ELR (cell line): ENCODE measurements around the gene DYNC2LI1.
A peak's percentile ranks its signal among the peaks of the same experiment; 100 is the strongest.

ENCODE experiments used
- DNase-seq: peaks from one replicate; pipeline ENCODE4 v3.0.0-alpha.2; 2015; ENCODE audit warnings: low read depth

Gene DYNC2LI1

GRCh38 chr2:43773876-43774613 lies at the start of gene DYNC2LI1:
DYNC2LI1 (plus strand) TSS chr2:43774039; CDS start chr2:43774139, 100 bp downstream.
- peak; percentile 92 for DNase-seq

- no peak for DNase-seq
Measured at GRCh38 chr2:43724728-43725526, 48.9 kb upstream of the DYNC2LI1 start.

- DNase-seq: no peak
Measured at GRCh38 chr2:43725711-43726246, 48.1 kb upstream of the DYNC2LI1 start.

GRCh38 chr2:43726961-43727633 lies 46.7 kb upstream of the DYNC2LI1 start:
- peak; percentile 62 for DNase-seq

- no peak for DNase-seq
Measured at GRCh38 chr2:43727634-43728014, 46.2 kb upstream of the DYNC2LI1 start.

- no peak for DNase-seq
Measured at GRCh38 chr2:43729491-43730174, 44.2 kb upstream of the DYNC2LI1 start.

GRCh38 chr2:43731211-43731610 lies 42.6 kb upstream of the DYNC2LI1 start:
- no peak for DNase-seq

GRCh38 chr2:43736637-43737036 lies 37.2 kb upstream of the DYNC2LI1 start:
- no peak for DNase-seq

- DNase-seq: peak; percentile 76
Measured at GRCh38 chr2:43737097-43737854, 36.6 kb upstream of the DYNC2LI1 start.

- no peak for DNase-seq
Measured at GRCh38 chr2:43737855-43738254, 36.0 kb upstream of the DYNC2LI1 start.

- no peak for DNase-seq
Measured at GRCh38 chr2:43738257-43738656, 35.6 kb upstream of the DYNC2LI1 start.

- no peak for DNase-seq
Measured at GRCh38 chr2:43743706-43744105, 30.1 kb upstream of the DYNC2LI1 start.

GRCh38 chr2:43745457-43745856 lies 28.4 kb upstream of the DYNC2LI1 start:
- no peak for DNase-seq

- no peak for DNase-seq
Measured at GRCh38 chr2:43748333-43748732, 25.5 kb upstream of the DYNC2LI1 start.

- no peak for DNase-seq
Measured at GRCh38 chr2:43749583-43749982, 24.3 kb upstream of the DYNC2LI1 start.

GRCh38 chr2:43751476-43751990 lies 22.3 kb upstream of the DYNC2LI1 start:
- DNase-seq: no peak

- no peak for DNase-seq
Measured at GRCh38 chr2:43752302-43752701, 21.5 kb upstream of the DYNC2LI1 start.

- no peak for DNase-seq
Measured at GRCh38 chr2:43754180-43754579, 19.7 kb upstream of the DYNC2LI1 start.

- peak; percentile 57 for DNase-seq
Measured at GRCh38 chr2:43758739-43759138, 15.1 kb upstream of the DYNC2LI1 start.

GRCh38 chr2:43759195-43759594 lies 14.6 kb upstream of the DYNC2LI1 start:
- peak; percentile 85 for DNase-seq

- DNase-seq: no peak
Measured at GRCh38 chr2:43762286-43762685, 11.6 kb upstream of the DYNC2LI1 start.
